Measurements from ENCODE around the gene EXOSC2.

DNA sequence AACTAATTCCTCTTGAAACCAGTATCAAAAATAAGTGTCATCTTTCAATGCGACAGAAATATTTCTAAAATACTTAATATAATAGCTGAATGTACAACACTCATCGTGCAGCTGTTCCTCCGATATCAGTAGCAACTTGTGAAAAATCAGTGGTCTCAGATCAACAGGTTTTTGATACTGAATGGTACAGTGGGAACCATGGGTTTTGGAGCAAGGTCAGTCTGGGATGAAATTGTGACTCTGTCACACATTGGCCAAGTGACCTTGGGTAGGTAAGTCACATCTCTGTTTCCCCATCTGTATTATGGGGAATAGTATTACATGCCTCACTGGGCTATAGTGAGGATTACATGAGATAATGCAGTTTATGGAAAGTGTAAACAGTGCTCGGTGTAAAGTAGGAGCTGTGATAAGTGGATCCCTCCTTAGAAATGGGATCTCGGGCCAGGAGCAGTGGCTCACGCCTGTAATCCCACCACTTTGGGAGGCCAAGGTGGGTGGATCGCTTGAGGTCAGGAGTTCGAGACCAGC, 17.3 kb downstream of the EXOSC2 start:
- TF ChIP-seq TAF1 (IDR thresholded peaks at IDR 0.05; ENCODE audit: low read depth, low read length): no peak
- TF ChIP-seq, protein P1, sequence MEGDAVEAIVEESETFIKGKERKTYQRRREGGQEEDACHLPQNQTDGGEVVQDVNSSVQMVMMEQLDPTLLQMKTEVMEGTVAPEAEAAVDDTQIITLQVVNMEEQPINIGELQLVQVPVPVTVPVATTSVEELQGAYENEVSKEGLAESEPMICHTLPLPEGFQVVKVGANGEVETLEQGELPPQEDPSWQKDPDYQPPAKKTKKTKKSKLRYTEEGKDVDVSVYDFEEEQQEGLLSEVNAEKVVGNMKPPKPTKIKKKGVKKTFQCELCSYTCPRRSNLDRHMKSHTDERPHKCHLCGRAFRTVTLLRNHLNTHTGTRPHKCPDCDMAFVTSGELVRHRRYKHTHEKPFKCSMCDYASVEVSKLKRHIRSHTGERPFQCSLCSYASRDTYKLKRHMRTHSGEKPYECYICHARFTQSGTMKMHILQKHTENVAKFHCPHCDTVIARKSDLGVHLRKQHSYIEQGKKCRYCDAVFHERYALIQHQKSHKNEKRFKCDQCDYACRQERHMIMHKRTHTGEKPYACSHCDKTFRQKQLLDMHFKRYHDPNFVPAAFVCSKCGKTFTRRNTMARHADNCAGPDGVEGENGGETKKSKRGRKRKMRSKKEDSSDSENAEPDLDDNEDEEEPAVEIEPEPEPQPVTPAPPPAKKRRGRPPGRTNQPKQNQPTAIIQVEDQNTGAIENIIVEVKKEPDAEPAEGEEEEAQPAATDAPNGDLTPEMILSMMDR (IDR thresholded peaks at IDR 0.05; ENCODE audit: control extremely low read depth in 1 of 3, insufficient read depth in 1 of 3, low read depth in 1 of 3, low read length in 3 of 3): no peak
- no peak for TF ChIP-seq SUZ12 (IDR thresholded peaks at IDR 0.05; ENCODE audit: low read length)
- TF ChIP-seq POLR2AphosphoS5 (IDR thresholded peaks at IDR 0.05; ENCODE audit: low read depth, low read length): no peak
- no peak for TF ChIP-seq POU5F1 (IDR thresholded peaks at IDR 0.05; ENCODE audit: low read depth, low read length)
- TF ChIP-seq RNF2 (IDR thresholded peaks at IDR 0.05; ENCODE audit: borderline replicate concordance, low read depth, low read length, missing control alignments, poor library complexity, severe bottlenecking): no peak
- no peak for TF ChIP-seq GTF2F1 (IDR thresholded peaks at IDR 0.05; ENCODE audit: borderline replicate concordance, low read depth, low read length)

Data from H1 (cell line).